OCI-LY3 (cell line): ENCODE results near the gene NFKB2.

Source experiments
- EZH2phosphoT487 ChIP-seq: fragments of 200-600 bp; shearing (Covaris generic); IDR thresholded peaks from 2 replicates; pipeline ENCODE4 v1.6.1; 2018; ENCODE audit warnings: antibody characterized with exemption, mixed run types, low read depth
- TF ChIP-seq, protein P1 (sequence below): fragments of 200-600, 300-600 bp; sonication (generic); IDR thresholded peaks from 2 replicates; pipeline ENCODE4 v1.5.1; 2014; ENCODE audit warnings: antibody characterized with exemption, low read length, low read depth

DNA sequence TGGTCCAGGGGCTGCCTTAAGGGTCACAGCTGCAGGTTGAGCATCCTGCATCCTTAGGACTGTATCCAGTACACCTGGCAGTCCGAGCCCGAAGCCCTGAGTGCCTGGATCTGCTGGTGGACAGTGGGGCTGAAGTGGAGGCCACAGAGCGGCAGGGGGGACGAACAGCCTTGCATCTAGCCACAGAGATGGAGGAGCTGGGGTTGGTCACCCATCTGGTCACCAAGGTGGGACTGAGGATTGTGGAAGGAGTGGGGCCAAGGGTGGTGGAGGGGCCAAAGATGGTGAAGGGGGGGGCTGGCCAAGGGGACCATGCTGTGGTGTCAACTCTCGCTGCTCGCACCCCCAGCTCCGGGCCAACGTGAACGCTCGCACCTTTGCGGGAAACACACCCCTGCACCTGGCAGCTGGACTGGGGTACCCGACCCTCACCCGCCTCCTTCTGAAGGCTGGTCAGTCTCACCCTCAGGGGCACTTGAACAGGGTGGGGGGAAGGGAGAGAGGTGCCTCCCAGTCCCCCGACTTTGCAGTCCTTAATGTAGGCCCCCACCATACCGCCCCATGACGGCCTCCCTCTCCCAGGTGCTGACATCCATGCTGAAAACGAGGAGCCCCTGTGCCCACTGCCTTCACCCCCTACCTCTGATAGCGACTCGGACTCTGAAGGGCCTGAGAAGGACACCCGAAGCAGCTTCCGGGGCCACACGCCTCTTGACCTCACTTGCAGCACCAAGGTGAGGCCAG is 5.3 kb downstream of the NFKB2 start:
- TF ChIP-seq, protein P1, sequence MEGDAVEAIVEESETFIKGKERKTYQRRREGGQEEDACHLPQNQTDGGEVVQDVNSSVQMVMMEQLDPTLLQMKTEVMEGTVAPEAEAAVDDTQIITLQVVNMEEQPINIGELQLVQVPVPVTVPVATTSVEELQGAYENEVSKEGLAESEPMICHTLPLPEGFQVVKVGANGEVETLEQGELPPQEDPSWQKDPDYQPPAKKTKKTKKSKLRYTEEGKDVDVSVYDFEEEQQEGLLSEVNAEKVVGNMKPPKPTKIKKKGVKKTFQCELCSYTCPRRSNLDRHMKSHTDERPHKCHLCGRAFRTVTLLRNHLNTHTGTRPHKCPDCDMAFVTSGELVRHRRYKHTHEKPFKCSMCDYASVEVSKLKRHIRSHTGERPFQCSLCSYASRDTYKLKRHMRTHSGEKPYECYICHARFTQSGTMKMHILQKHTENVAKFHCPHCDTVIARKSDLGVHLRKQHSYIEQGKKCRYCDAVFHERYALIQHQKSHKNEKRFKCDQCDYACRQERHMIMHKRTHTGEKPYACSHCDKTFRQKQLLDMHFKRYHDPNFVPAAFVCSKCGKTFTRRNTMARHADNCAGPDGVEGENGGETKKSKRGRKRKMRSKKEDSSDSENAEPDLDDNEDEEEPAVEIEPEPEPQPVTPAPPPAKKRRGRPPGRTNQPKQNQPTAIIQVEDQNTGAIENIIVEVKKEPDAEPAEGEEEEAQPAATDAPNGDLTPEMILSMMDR, result no peak
- no peak for TF ChIP-seq EZH2phosphoT487
